AG09319 (cell line): ENCODE measurements around the gene KLF11.

Experiments used
- DNase-seq: peaks from one replicate; pipeline ENCODE4 v3.0.0-alpha.2; 2010; ENCODE audit warnings: low read depth; ENCODE audit errors: extremely low read depth
- CTCF ChIP-seq: IDR thresholded peaks from 2 replicates; pipeline ENCODE4 v1.5.1; 2011; ENCODE audit warnings: low read depth, mild to moderate bottlenecking, inconsistent platforms, low read length, moderate library complexity

The KLF11 gene

GRCh38 chr2:10052216-10052615 is 8.9 kb downstream of the KLF11 start:
- no peak for TF ChIP-seq CTCF

GRCh38 chr2:10053351-10053750 is 10.0 kb downstream of the KLF11 start:
- TF ChIP-seq CTCF, result no peak

More at GRCh38 chr2:10052216-10052615, 8.9 kb downstream of the KLF11 start:
- no peak for DNase-seq

GRCh38 chr2:10054424-10054823 is 11.1 kb downstream of the KLF11 start:
- no peak for DNase-seq
- TF ChIP-seq CTCF, result no peak

More at GRCh38 chr2:10053351-10053750, 10.0 kb downstream of the KLF11 start:
- DNase-seq, result no peak

GRCh38 chr2:10054976-10055375 is 11.6 kb downstream of the KLF11 start:
- DNase-seq, result no peak
- TF ChIP-seq CTCF, result no peak

GRCh38 chr2:10056439-10056838 is 13.1 kb downstream of the KLF11 start:
- DNase-seq, result no peak
- no peak for TF ChIP-seq CTCF

- DNase-seq, result peak; percentile 39
- no peak for TF ChIP-seq CTCF
Measured at GRCh38 chr2:10057231-10058107, 14.1 kb downstream of the KLF11 start.

GRCh38 chr2:10058251-10059015 is 15.1 kb downstream of the KLF11 start:
- no peak for TF ChIP-seq CTCF
- no peak for DNase-seq
